Stomach (tissue), 9 donors: ENCODE results near the gene LYPD6B. TPM values are rescaled to one million over a fixed set of nuclear protein-coding genes. Genes with fewer than 3 reads are reported as not detected.

Experiments used
- DNase-seq, 2 donors: peaks; one replicate each; pipeline versions ENCODE4 v3.0.0 to v3.0.0-alpha.2; 2013 to 2019
- H3K27ac ChIP-seq, 5 donors: fragments of 200-600 bp in 4 of 5; sonication (generic) in 4 of 5; one replicate each; pipeline ENCODE4 v1.5.1; 2013 to 2019; ENCODE audit warnings: mild to moderate bottlenecking in 1 of 5, moderate library complexity in 1 of 5
- H3K27me3 ChIP-seq, 3 donors: fragments of 200-600 bp; sonication (generic); one replicate each; pipeline ENCODE4 v1.5.1; 2017 to 2019; ENCODE audit warnings: mixed run types in 1 of 3
- H3K36me3 ChIP-seq, 4 donors: fragments of 200-600 bp; sonication (generic); 1 replicate in 3 of 4; 2 replicates in 1 of 4; pipeline ENCODE4 v1.5.1; 2016 to 2019
- H3K4me1 ChIP-seq, 4 donors: fragments of 200-600 bp; sonication (generic); one replicate each; pipeline ENCODE4 v1.5.1; 2016 to 2019
- H3K4me3 ChIP-seq, 4 donors: fragments of 200-600 bp; sonication (generic) in 3 of 4; one replicate each; pipeline ENCODE4 v1.5.1; 2016 to 2019; ENCODE audit warnings: mild to moderate bottlenecking in 1 of 4
- H3K9me3 ChIP-seq, 4 donors: fragments of 200-600 bp; sonication (generic); one replicate each; pipeline ENCODE4 v1.5.1; 2016 to 2019
- EP300 ChIP-seq: sonication (generic); formaldehyde crosslinking; IDR thresholded peaks from one replicate; pipeline ENCODE4 v1.6.1; 2017; ENCODE audit warnings: antibody characterized with exemption
- POLR2A ChIP-seq, 4 donors: fragments of 450-650 bp; IDR thresholded peaks; one replicate each; pipeline ENCODE4 v1.6.1; 2016; ENCODE audit warnings: antibody characterized with exemption in 4 of 4, control low read depth in 2 of 4, mild to moderate bottlenecking in 1 of 4, moderate library complexity in 1 of 4
- POLR2AphosphoS5 ChIP-seq, 3 donors: sonication (generic); formaldehyde crosslinking; IDR thresholded peaks; one replicate each; pipeline ENCODE4 v1.6.1; 2016; ENCODE audit warnings: antibody characterized with exemption in 3 of 3
- WGBS, 5 donors: extraction: QIAGEN DNeasy Blood & Tissue Kit in 3 of 5; methylation state at CpG; one replicate each; pipeline versions ENCODE4 v1.1.5 to v1.1.7; 2013 to 2018; 5-methylcytosine and 5-hydroxymethylcytosine counted together
- intact Hi-C: fragments of 100-400 bp; cut with DNase I; formaldehyde crosslinking; loops from one replicate; pipeline ENCODE4 v1.15.1; 2023; ENCODE audit warnings: low total_unique reads
- polyA plus RNA-seq, 3 donors: library from polyadenylated mRNA; stranded (reverse); fragments of 200-250 nt; gene quantifications; one replicate each; pipeline ENCODE4 v1.2.3, GENCODE V29; 2013
- total RNA-seq, 5 donors: library from RNA; depleted of rRNA; stranded (reverse); fragments of >200 nt; gene quantifications; one replicate each; pipeline versions ENCODE4 v1.1.0 to v1.2.3, GENCODE V29; 2014 to 2016
- TF ChIP-seq, protein P1 (sequence below), 7 experiments: fragments of 450-650 bp in 4 of 7; fragments of 200-600 bp in 3 of 7; sonication (generic) in 3 of 7; IDR thresholded peaks; one replicate each; pipeline ENCODE4 v1.5.1; 2016 to 2019; ENCODE audit warnings: antibody characterized with exemption in 7 of 7, control low read depth in 2 of 7, mild to moderate bottlenecking in 1 of 7
- donor health status: healthy with polysubstance abuse.
- donor health status: Bipolar disorder and iron deficiency.
- donor health status: healthy.

The LYPD6B gene
- total and polyA plus RNA-seq, 8 donors, result 10.9 to 88.7 (median 20.5) TPM; not detected in 1

DNA sequence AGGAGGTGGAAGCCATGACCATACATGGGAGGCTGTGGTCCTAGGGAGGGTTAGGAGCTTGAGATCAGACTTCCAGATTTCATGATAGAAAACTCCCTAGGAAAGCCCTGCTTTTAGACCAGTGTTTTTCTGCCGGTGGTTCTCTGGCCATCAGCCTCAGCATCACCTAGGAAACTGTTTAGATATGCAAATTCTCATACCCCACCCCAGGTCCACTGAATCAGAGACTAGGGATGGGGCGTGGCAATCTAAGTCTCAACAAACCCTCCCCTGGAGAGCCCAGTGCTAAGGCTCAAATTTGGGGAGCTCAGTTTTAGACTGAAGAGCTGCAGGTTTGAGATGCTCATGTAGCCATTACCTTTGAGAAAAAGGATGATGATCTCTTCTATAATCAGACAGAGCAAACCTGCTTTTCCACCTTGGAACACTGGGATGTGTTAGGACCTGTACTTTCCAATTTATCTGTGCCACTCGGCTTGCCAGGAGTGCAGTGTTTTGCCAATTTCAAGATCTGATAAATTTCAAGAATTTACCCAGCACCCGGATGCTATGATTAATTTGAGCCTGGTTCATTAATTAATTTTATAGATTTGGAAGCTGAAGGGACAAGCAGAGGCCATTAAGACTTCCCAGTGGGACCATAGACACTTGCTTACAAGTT is 31.5 kb upstream of the LYPD6B start:
- DNase-seq, result no peak
- WGBS, 5 donors, result 42 to 65% (median 51%) methylated on average over 4 of the region's 4 CpGs
- Histone ChIP-seq H3K27ac (no peak overlapping the region), H3K27me3 (no peaks in the 10 kb centered on the region), H3K36me3 (peaks cover 0 to 10% (median 0%) of the 10 kb centered on the region in 4 donors), H3K9me3 (no peaks in the 10 kb centered on the region), H3K4me3 (no peak overlapping the region), H3K4me1 (no peaks in the 10 kb centered on the region)
- intact Hi-C loops, result no loop called here
- TF ChIP-seq POLR2AphosphoS5 (IDR thresholded peaks at IDR 0.05) (no peak), EP300 (no peak), POLR2A (IDR thresholded peaks at IDR 0.05) (no peak)
- TF ChIP-seq, protein P1, sequence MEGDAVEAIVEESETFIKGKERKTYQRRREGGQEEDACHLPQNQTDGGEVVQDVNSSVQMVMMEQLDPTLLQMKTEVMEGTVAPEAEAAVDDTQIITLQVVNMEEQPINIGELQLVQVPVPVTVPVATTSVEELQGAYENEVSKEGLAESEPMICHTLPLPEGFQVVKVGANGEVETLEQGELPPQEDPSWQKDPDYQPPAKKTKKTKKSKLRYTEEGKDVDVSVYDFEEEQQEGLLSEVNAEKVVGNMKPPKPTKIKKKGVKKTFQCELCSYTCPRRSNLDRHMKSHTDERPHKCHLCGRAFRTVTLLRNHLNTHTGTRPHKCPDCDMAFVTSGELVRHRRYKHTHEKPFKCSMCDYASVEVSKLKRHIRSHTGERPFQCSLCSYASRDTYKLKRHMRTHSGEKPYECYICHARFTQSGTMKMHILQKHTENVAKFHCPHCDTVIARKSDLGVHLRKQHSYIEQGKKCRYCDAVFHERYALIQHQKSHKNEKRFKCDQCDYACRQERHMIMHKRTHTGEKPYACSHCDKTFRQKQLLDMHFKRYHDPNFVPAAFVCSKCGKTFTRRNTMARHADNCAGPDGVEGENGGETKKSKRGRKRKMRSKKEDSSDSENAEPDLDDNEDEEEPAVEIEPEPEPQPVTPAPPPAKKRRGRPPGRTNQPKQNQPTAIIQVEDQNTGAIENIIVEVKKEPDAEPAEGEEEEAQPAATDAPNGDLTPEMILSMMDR (IDR thresholded peaks at IDR 0.05), result no peak

DNA sequence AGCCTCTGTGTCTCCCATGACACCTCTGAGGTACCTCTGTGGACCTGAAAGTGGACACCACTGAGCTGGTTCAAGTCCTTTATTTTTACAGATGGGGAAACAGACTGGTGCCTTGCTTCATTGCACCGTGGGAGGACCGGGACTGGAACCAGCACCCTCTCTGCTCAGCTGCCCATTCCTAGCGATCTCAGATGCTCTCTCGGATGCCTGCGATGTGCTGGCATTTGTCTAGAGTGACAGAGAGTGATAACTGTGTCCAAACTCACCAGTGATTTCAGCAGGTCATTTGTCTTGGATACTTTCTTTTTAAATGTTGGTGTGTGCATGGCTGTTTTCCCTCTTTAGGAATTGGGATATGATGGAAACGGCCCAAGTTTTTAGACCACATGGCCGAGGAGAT is 30.1 kb upstream of the LYPD6B start:
- Histone ChIP-seq H3K27me3 (no peaks in the 10 kb centered on the region), H3K27ac (no peak overlapping the region), H3K4me3 (no peak overlapping the region), H3K36me3 (peaks cover 0 to 10% (median 0%) of the 10 kb centered on the region in 4 donors), H3K9me3 (no peaks in the 10 kb centered on the region), H3K4me1 (no peaks in the 10 kb centered on the region)
- TF ChIP-seq POLR2A (IDR thresholded peaks at IDR 0.05) (no peak), EP300 (no peak), POLR2AphosphoS5 (IDR thresholded peaks at IDR 0.05) (no peak)
- TF ChIP-seq, protein P1 (IDR thresholded peaks at IDR 0.05), result no peak
- 83 to 92% (median 89%) methylated on average over 7 of the region's 7 CpGs for WGBS, 5 donors
- intact Hi-C loops, result no loop called here
- DNase-seq, result no peak

DNA sequence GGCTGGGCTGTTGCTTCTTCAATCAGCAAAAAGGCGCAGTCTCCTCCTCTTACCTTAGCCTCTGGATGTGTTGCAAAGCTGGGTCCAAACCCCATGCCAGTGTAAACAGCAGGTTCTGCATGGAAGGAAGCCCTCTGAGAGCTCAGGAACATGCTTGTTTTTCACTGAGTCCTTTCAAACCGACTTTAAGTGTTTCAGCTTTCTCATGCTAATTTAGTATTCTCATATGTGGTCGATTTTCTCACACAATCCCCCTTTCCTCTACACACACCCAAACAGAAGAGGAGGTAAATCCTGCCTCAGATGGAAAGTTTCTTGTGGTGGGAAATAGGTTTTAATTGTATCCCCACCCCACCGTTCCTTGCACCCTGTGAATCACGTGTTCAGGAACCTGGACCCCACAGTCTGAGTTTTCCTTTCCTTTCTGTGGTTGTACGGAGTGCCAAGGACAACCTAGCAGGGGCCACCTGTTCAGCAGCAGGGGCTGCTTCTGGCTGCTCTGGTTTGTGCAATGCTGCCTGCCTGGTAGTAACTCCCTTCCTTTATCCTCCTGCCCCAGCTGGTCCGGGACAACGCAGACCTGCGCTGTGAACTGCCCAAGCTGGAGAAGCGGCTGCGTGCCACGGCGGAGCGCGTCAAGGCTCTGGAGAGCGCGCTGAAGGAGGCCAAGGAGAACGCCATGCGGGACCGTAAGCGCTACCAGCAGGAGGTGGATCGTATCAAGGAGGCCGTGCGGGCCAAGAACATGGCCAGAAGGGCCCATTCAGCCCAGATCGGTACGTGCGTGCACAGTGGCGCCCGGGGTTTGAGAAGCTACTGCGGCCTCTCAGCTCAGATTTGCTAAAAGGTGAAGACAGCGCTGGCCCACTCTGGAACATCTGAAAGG is 28.7 kb upstream of the LYPD6B start:
- no peaks in the 10 kb centered on the region for H3K27me3 ChIP-seq
- intact Hi-C loops, result no loop called here
- TF ChIP-seq, protein P1 (IDR thresholded peaks at IDR 0.05), result no peak
- TF ChIP-seq POLR2AphosphoS5 (IDR thresholded peaks at IDR 0.05) (no peak), EP300 (no peak), POLR2A (IDR thresholded peaks at IDR 0.05) (no peak)
- DNase-seq, result no peak
- H3K27ac ChIP-seq, result no peak overlapping the region
- H3K4me1 ChIP-seq, result no peaks in the 10 kb centered on the region
- H3K36me3 ChIP-seq, result peaks cover 0 to 10% (median 0%) of the 10 kb centered on the region in 4 donors
- no peaks in the 10 kb centered on the region for H3K9me3 ChIP-seq
- WGBS, 5 donors, result 91 to 94% (median 94%) methylated on average over 31 of the region's 31 CpGs
- H3K4me3 ChIP-seq, result no peak overlapping the region

DNA sequence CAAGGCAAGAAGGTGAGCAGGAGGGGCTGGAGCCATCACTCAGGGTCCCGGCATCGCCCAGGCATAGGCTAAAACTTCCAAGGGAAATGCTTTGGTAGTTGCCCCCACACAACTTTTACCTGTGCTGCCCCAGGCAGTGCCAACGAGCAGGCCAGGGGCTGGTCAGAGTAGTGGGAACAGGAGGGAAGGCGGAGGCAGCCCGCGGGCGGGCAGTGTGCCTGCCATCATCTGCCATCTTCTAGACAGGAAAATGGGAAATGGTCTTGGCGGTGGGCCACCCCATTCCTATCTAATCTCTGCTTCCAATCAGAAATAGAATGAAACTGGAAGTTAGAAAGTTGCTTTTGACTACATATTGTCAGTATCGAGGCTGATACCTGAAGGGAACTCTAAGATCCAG is 26.0 kb upstream of the LYPD6B start:
- Histone ChIP-seq H3K4me3 (no peak overlapping the region), H3K9me3 (no peaks in the 10 kb centered on the region), H3K4me1 (peaks cover 0 to 7% (median 2%) of the 10 kb centered on the region in 4 donors), H3K27me3 (no peaks in the 10 kb centered on the region), H3K36me3 (peaks cover 0 to 10% (median 0%) of the 10 kb centered on the region in 4 donors), H3K27ac (no peak overlapping the region)
- 86 to 95% (median 89%) methylated on average over 8 to 9 of the region's 9 CpGs for WGBS, 5 donors
- no peak for TF ChIP-seq POLR2AphosphoS5 (IDR thresholded peaks at IDR 0.05)
- intact Hi-C loops, result no loop called here
- DNase-seq, result no peak
